Ovary (tissue), 3 donors: Measurements from ENCODE around the gene RASSF5.

Experiments
- CTCF ChIP-seq, 3 donors: fragments of 450-650 bp in 2 of 3; fragments of 200-600 bp in 1 of 3; IDR thresholded peaks; one replicate each; pipeline versions ENCODE4 v1.5.1 to v1.8.0; 2016 to 2022; ENCODE audit warnings: antibody characterized with exemption in 3 of 3, mild to moderate bottlenecking in 1 of 3
- EP300 ChIP-seq: sonication (generic); formaldehyde crosslinking; IDR thresholded peaks from one replicate; pipeline ENCODE4 v1.6.1; 2017; ENCODE audit warnings: antibody characterized with exemption
- POLR2A ChIP-seq: fragments of 450-650 bp; IDR thresholded peaks from one replicate; pipeline ENCODE4 v1.6.1; 2017; ENCODE audit warnings: antibody characterized with exemption, mild to moderate bottlenecking, moderate library complexity
- donor health status: DM: no; HTN: no; CAD: no.

- TF ChIP-seq CTCF (IDR thresholded peaks at IDR 0.05) (no peak), POLR2A (no peak), EP300 (no peak)
Measured at GRCh38 chr1:206464456-206464964, 42.8 kb upstream of the RASSF5 start.
